RWPE2 (cell line): ENCODE results near the gene COL27A1.

Experiments used
- ATAC-seq: fragments of 200-7000 bp; cut with Tn5 transposase; 3 replicates; pipeline ENCODE4 v1.9.1; 2021; ENCODE audit warnings: low read depth
- DNase-seq: peaks from one replicate; pipeline ENCODE4 v3.0.0-alpha.2; 2020; ENCODE audit warnings: low spot score
- H3K27ac ChIP-seq: fragments of 450-650 bp; 2 replicates; pipeline ENCODE4 v1.5.1; 2017; ENCODE audit warnings: mild to moderate bottlenecking; ENCODE audit not compliant: poor library complexity, severe bottlenecking
- H3K27me3 ChIP-seq: fragments of 250-450 bp; sonication (Bioruptor Pico); 2 replicates; pipeline ENCODE4 v1.5.1; 2021; ENCODE audit warnings: mild to moderate bottlenecking, moderate library complexity; ENCODE audit not compliant: insufficient read depth, poor library complexity, severe bottlenecking
- H3K36me3 ChIP-seq: fragments of 250-450 bp; sonication (Bioruptor Pico); 2 replicates; pipeline ENCODE4 v1.5.1; 2020; ENCODE audit warnings: low read depth, mild to moderate bottlenecking, moderate library complexity
- H3K4me1 ChIP-seq: fragments of 250-450 bp; sonication (Bioruptor Pico); 2 replicates; pipeline ENCODE4 v1.5.1; 2021; ENCODE audit warnings: mild to moderate bottlenecking, moderate library complexity; ENCODE audit not compliant: insufficient read depth, poor library complexity, severe bottlenecking
- H3K4me3 ChIP-seq: fragments of 250-450 bp; sonication (Bioruptor Pico); 2 replicates; pipeline ENCODE4 v1.5.1; 2021; ENCODE audit warnings: mild to moderate bottlenecking, moderate library complexity; ENCODE audit not compliant: severe bottlenecking
- H3K9me3 ChIP-seq: fragments of 250-450 bp; sonication (Bioruptor Pico); 2 replicates; pipeline ENCODE4 v1.5.1; 2021; ENCODE audit warnings: mild to moderate bottlenecking, moderate library complexity; ENCODE audit not compliant: severe bottlenecking
- CTCF ChIP-seq: fragments of 450-650 bp; IDR thresholded peaks from one replicate; pipeline ENCODE4 v1.5.1; 2017; ENCODE audit warnings: mild to moderate bottlenecking, moderate library complexity; ENCODE audit not compliant: poor library complexity, severe bottlenecking

COL27A1 gene

GRCh38 chr9:114149765-114150340 is 5.5 kb upstream of the COL27A1 start:
- H3K27me3 ChIP-seq = peaks cover 8% of the 10 kb centered on the region
- H3K36me3 ChIP-seq = no peaks in the 10 kb centered on the region
- H3K4me3 ChIP-seq = no peak overlapping the region
- no peak for ATAC-seq
- H3K27ac ChIP-seq = no peak overlapping the region
- no peak for DNase-seq
- H3K9me3 ChIP-seq = no peaks in the 10 kb centered on the region
- TF ChIP-seq CTCF = no peak
- no peaks in the 10 kb centered on the region for H3K4me1 ChIP-seq

GRCh38 chr9:114150608-114151007 is 4.7 kb upstream of the COL27A1 start:
- Histone ChIP-seq H3K27ac (no peak overlapping the region), H3K4me3 (no peak overlapping the region), H3K4me1 (no peaks in the 10 kb centered on the region), H3K9me3 (no peaks in the 10 kb centered on the region), H3K27me3 (peaks cover 11% of the 10 kb centered on the region), H3K36me3 (no peaks in the 10 kb centered on the region)
- no peak for DNase-seq
- no peak for ATAC-seq
- no peak for TF ChIP-seq CTCF

- Histone ChIP-seq H3K4me1 (no peaks in the 10 kb centered on the region), H3K4me3 (no peak overlapping the region), H3K27me3 (peaks cover 11% of the 10 kb centered on the region), H3K36me3 (no peaks in the 10 kb centered on the region), H3K27ac (no peak overlapping the region), H3K9me3 (no peaks in the 10 kb centered on the region)
- no peak for TF ChIP-seq CTCF
- ATAC-seq (no peak), DNase-seq (no peak)
These were observed 3.8 kb upstream of the COL27A1 start for GRCh38 chr9:114151426-114151956.

GRCh38 chr9:114153761-114154599 is 1.4 kb upstream of the COL27A1 start:
- H3K4me3 ChIP-seq = peak overlapping the region; percentile 74

More at GRCh38 chr9:114153761-114154599, 1.4 kb upstream of the COL27A1 start:
- DNase-seq (no peak), ATAC-seq (peak; percentile 42; the same call in 1 of the 3 replicates)
- Histone ChIP-seq H3K4me1 (no peaks in the 10 kb centered on the region), H3K9me3 (no peaks in the 10 kb centered on the region), H3K27ac (no peak overlapping the region), H3K27me3 (peaks cover 11% of the 10 kb centered on the region), H3K36me3 (no peaks in the 10 kb centered on the region)
- peak; percentile 52 for TF ChIP-seq CTCF
